Hematopoietic multipotent progenitor cell (in vitro differentiated cells): ENCODE results near the gene OR4F29. TPM values are rescaled to one million over a fixed set of nuclear protein-coding genes. Genes with fewer than 3 reads are reported as not detected.
"Not testable (repeated sequence)": the region's sequence is repeated elsewhere in the genome, so short reads cannot be mapped to it uniquely, and the experiment has no call there.

ENCODE experiments used
- DNase-seq, 3 donors: peaks; one replicate each; pipeline ENCODE4 v3.0.0-alpha.2; 2011 to 2015; ENCODE audit warnings: low read depth in 2 of 3, low spot score in 2 of 3
- total RNA-seq: library from RNA; depleted of rRNA; stranded (reverse); fragments of >200 nt; gene quantifications from one replicate; pipeline ENCODE4 v1.2.3, GENCODE V29; 2012

The OR4F29 gene
- total RNA-seq: under 0.01 TPM

- DNase-seq: not testable (repeated sequence)
Measured at GRCh38 chr1:451578-451977, at the start of gene OR4F29. Gene OR4F29, minus strand, starts transcription at chr1:451678. Its CDS starts 0 bp downstream, at chr1:451678.

Other genes with a start within 250 kb of the OR4F29 start
- gene OR4F16, start 235.0 kb upstream of the OR4F29 start, total RNA-seq: under 0.01 TPM